Measurements from ENCODE around the gene TP53RK. TPM values are rescaled to one million over a fixed set of nuclear protein-coding genes. Genes with fewer than 3 reads are reported as not detected.

The TP53RK gene
- total RNA-seq, 1 donor from 2014 or later: 11.9 TPM

DNA sequence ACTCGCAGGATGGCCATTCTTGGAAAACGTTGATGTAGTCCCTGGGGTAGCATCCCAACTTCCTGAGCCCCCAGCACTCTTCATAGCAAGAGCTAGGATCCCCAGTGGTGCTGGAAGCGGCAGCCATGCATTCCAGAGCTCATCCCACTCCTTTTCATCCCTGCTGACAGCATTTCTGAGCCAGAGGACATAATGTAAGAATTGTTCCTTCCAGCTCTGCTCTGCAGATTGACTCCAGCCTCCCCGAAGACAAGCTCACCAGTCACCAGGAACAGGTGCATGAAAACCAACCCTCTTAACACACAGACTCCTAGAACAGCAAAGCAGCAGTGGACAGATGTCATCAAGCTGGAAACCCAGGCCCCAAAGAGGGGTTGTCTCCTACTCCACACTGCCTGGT lies 41.8 kb downstream of the TP53RK start:
- H3K9me3 ChIP-seq: no peaks in the 10 kb centered on the region
- no peaks in the 10 kb centered on the region for H3K4me1 ChIP-seq
- ATAC-seq: no peak
- peaks cover 20% of the 10 kb centered on the region for H3K27me3 ChIP-seq (ENCODE audit: low read depth)
- H3K27ac ChIP-seq: no peak overlapping the region
- H3K4me3 ChIP-seq: no peak overlapping the region
- no peaks in the 10 kb centered on the region for H3K36me3 ChIP-seq
- intact Hi-C loops (cut with DNase I): no loop called here
- TF ChIP-seq, protein P1, sequence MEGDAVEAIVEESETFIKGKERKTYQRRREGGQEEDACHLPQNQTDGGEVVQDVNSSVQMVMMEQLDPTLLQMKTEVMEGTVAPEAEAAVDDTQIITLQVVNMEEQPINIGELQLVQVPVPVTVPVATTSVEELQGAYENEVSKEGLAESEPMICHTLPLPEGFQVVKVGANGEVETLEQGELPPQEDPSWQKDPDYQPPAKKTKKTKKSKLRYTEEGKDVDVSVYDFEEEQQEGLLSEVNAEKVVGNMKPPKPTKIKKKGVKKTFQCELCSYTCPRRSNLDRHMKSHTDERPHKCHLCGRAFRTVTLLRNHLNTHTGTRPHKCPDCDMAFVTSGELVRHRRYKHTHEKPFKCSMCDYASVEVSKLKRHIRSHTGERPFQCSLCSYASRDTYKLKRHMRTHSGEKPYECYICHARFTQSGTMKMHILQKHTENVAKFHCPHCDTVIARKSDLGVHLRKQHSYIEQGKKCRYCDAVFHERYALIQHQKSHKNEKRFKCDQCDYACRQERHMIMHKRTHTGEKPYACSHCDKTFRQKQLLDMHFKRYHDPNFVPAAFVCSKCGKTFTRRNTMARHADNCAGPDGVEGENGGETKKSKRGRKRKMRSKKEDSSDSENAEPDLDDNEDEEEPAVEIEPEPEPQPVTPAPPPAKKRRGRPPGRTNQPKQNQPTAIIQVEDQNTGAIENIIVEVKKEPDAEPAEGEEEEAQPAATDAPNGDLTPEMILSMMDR (IDR thresholded peaks at IDR 0.05): no peak
- DNase-seq: no peak

DNA sequence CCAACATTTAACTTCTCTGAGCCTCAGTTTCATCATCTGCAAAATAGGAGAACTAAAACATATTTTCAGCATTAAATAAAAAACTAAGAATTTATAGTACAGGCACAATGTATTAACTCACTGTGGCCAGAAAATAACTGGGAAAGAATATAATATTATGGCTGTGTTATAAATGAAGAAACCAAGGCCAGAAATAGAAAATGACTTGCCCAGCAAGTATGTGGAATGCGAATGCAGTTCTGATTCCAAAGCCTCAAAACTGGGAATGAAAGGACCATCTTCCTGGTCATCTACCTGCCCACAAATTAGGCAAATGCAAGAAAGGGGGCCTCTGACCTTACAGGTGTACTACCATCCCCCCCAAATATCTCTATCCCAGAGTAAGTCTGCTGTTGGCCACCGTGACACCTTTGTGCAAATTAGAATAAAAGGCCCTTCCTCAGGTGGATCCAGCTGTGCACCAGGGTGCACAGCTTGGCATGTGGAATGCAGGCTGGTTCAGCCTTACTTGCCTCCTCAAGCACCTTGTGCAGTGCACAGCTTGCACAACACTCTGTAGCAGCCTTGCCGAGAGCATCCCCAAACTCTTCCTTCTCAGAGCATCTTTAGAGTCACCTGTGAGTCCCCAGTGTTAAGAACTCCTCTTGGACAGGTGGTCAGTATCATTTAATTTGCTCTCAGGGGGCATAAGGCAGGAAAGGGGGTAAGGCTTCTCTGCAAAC lies 42.4 kb downstream of the TP53RK start:
- intact Hi-C loops (cut with DNase I): no loop called here
- H3K27ac ChIP-seq: no peak overlapping the region
- no peaks in the 10 kb centered on the region for H3K9me3 ChIP-seq
- no peak overlapping the region for H3K4me3 ChIP-seq
- TF ChIP-seq, protein P1 (IDR thresholded peaks at IDR 0.05): no peak
- H3K36me3 ChIP-seq: no peaks in the 10 kb centered on the region
- no peak for DNase-seq
- H3K27me3 ChIP-seq (ENCODE audit: low read depth): peaks cover 13% of the 10 kb centered on the region
- ATAC-seq: no peak
- H3K4me1 ChIP-seq: no peaks in the 10 kb centered on the region

DNA sequence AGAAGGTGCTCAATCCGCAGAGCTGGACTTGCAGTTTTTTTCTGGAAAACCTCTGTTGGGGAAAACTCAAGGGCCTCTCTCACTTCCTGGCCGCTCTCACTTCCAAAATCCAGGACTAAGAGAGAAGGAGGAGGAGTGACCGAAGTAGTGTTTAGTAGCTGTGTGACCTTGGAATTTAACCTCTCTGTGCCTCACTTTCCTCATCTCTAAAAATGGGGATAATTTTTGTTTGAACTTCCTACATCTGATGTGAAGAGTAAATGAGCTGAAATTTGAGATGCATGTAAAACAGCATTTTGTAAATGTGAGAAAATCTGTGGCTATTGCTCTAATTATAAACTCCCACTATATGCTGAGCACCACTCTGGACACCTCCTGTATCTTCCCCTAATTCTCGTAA lies 43.1 kb downstream of the TP53RK start:
- Histone ChIP-seq H3K9me3 (no peaks in the 10 kb centered on the region), H3K27ac (no peak overlapping the region), H3K4me1 (no peaks in the 10 kb centered on the region), H3K27me3 (ENCODE audit: low read depth) (peaks cover 6% of the 10 kb centered on the region), H3K4me3 (no peak overlapping the region), H3K36me3 (no peaks in the 10 kb centered on the region)
- intact Hi-C loops (cut with DNase I): no loop called here
- ATAC-seq (no peak), DNase-seq (no peak)
- TF ChIP-seq, protein P1 (IDR thresholded peaks at IDR 0.05): no peak

DNA sequence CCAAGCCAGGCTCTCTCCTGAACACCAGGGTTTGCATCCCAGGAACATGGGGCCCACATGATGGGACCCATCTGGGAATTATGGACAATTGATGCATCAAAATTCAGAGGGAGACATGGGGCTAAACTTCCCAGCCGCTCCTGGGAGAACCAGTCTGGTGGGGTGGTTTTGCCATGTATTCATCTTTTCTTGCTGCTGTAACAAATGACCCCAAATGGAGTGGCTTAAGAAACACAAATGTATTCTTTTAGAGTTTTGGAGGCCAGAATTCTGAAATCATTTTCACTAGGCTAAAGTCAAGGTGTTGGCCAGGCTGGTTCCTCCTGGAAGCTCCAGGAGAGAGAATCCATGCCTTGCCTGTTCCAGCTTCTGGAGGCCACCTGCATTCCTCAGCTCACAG lies 44.5 kb downstream of the TP53RK start:
- DNase-seq (no peak), ATAC-seq (no peak)
- intact Hi-C loops (cut with DNase I): no loop called here
- Histone ChIP-seq H3K27ac (no peak overlapping the region), H3K27me3 (ENCODE audit: low read depth) (no peaks in the 10 kb centered on the region), H3K4me3 (no peak overlapping the region), H3K36me3 (no peaks in the 10 kb centered on the region), H3K4me1 (no peaks in the 10 kb centered on the region), H3K9me3 (no peaks in the 10 kb centered on the region)
- TF ChIP-seq, protein P1 (IDR thresholded peaks at IDR 0.05): no peak

DNA sequence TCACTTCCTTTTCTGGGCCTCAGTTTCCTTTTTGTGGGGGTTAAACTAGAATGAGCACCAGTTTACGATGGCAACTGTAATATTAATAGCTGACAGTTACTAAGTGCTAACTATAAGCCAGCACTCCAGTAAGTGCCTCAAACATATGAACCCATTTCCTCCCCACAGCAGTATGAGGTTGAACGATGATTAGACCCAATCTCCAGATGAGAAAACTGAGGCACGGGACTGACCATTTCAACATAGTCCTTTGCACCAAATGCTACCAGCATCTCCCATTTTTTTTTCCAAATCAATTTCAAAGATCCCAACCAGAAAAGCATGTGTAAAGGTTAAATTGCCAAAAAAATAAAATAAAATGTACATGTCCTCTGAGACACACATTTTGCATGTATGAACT lies 45.1 kb downstream of the TP53RK start:
- intact Hi-C loops (cut with DNase I): no loop called here

More for the DNA sequence above, 45.1 kb downstream of the TP53RK start:
- Histone ChIP-seq H3K4me1 (no peaks in the 10 kb centered on the region), H3K27ac (no peak overlapping the region), H3K36me3 (no peaks in the 10 kb centered on the region), H3K4me3 (no peak overlapping the region), H3K27me3 (ENCODE audit: low read depth) (no peaks in the 10 kb centered on the region), H3K9me3 (no peaks in the 10 kb centered on the region)
- ATAC-seq (no peak), DNase-seq (no peak)
- TF ChIP-seq, protein P1 (IDR thresholded peaks at IDR 0.05): no peak

Measured in lower lobe of right lung (tissue), 2 donors.